H1 (cell line): ENCODE measurements around the gene ZMYM3. TPM values are rescaled to one million over a fixed set of nuclear protein-coding genes. Genes with fewer than 3 reads are reported as not detected.

Experiments used
- CTCF ChIA-PET: fragments of 300-600 bp; sonication (Branson Sonifier 250); formaldehyde crosslinking; loops from one replicate; lab custom pipeline; 2021; ENCODE audit not compliant: partially characterized antibody; lab: Charles Lee
- POLR2A ChIA-PET: fragments of 300-600 bp; sonication (Branson Sonifier 250); formaldehyde crosslinking; loops from one replicate; lab custom pipeline; 2021; ENCODE audit warnings: inconsistent platforms; ENCODE audit not compliant: partially characterized antibody; lab: Charles Lee
- DNase-seq, 2 experiments: peaks; one replicate each; pipeline versions ENCODE4 v3.0.0 to v3.0.0-alpha.2; 2010 to 2022; ENCODE audit warnings: low spot score in 2 of 2, low read depth in 1 of 2, mixed read lengths in 1 of 2
- FAIRE-seq: peaks from 2 replicates; lab custom pipeline; 2011; peaks lifted over from hg19 to GRCh38; lab: Jason Lieb, UNC
- H2AFZ ChIP-seq: 2 replicates; pipeline ENCODE4 v1.8.1; 2012; ENCODE audit warnings: low read length, inconsistent platforms
- H2AK5ac ChIP-seq: 2 replicates; pipeline ENCODE4 v1.6.1; 2013; ENCODE audit warnings: low read depth, low read length
- H2BK120ac ChIP-seq: replicated peaks from 2 replicates; pipeline ENCODE3; 2013; ENCODE audit warnings: low read depth, low read length, inconsistent platforms
- H2BK12ac ChIP-seq: 2 replicates; pipeline ENCODE4 v1.6.1; 2013; ENCODE audit warnings: low read depth, low read length
- H2BK15ac ChIP-seq: 2 replicates; pipeline ENCODE4 v1.6.1; 2013; ENCODE audit warnings: low read length
- H2BK20ac ChIP-seq: 2 replicates; pipeline ENCODE4 v1.6.1; 2013; ENCODE audit warnings: low read length
- H2BK5ac ChIP-seq: 2 replicates; pipeline ENCODE4 v1.6.1; 2013; ENCODE audit warnings: low read depth, low read length
- H3K14ac ChIP-seq: 2 replicates; pipeline ENCODE4 v1.6.1; 2013; ENCODE audit warnings: inconsistent platforms; ENCODE audit not compliant: insufficient read length
- H3K18ac ChIP-seq: 2 replicates; pipeline ENCODE4 v1.6.1; 2013; ENCODE audit warnings: low read length; ENCODE audit errors: extremely low read depth
- H3K23ac ChIP-seq: 2 replicates; pipeline ENCODE4 v1.6.1; 2013; ENCODE audit warnings: inconsistent platforms; ENCODE audit not compliant: insufficient read length
- H3K23me2 ChIP-seq: 2 replicates; pipeline ENCODE4 v1.6.1; 2013; ENCODE audit warnings: low read depth, low read length
- H3K27ac ChIP-seq: 2 replicates; pipeline ENCODE4 v1.6.1; 2011; ENCODE audit warnings: low read depth, low read length, inconsistent platforms
- H3K27me3 ChIP-seq, 4 experiments: replicated peaks in 1 of 4; 1 replicate in 1 of 4; 2 replicates in 3 of 4; pipeline versions ENCODE4 v1.6.1 to v1.8.1; 2011 to 2013; ENCODE audit warnings: low read length in 3 of 4, mild to moderate bottlenecking in 3 of 4, inconsistent platforms in 2 of 4, mixed read lengths in 2 of 4, moderate library complexity in 1 of 4; ENCODE audit not compliant: control insufficient read depth in 3 of 4, insufficient read depth in 3 of 4; ENCODE audit errors: extremely low read depth in 1 of 4
- H3K36me3 ChIP-seq, 4 experiments: 2 replicates each; pipeline versions ENCODE4 v1.6.1 to v1.8.1; 2011 to 2013; ENCODE audit warnings: mild to moderate bottlenecking in 4 of 4, low read length in 3 of 4, moderate library complexity in 2 of 4, control low read depth in 1 of 4, inconsistent platforms in 1 of 4; ENCODE audit not compliant: insufficient read depth in 4 of 4, control insufficient read depth in 2 of 4
- H3K4ac ChIP-seq: replicated peaks from 2 replicates; pipeline ENCODE3; 2013; ENCODE audit warnings: low read length, low read depth, mixed read lengths, inconsistent platforms; ENCODE audit not compliant: insufficient read length
- H3K4me1 ChIP-seq, 4 experiments: replicated peaks in 1 of 4; 1 replicate in 1 of 4; 2 replicates in 3 of 4; pipeline versions ENCODE4 v1.6.1 to v1.8.1; 2011 to 2013; ENCODE audit warnings: low read length in 3 of 4, inconsistent platforms in 2 of 4, mixed read lengths in 1 of 4; ENCODE audit not compliant: insufficient read depth in 4 of 4, control insufficient read depth in 3 of 4
- H3K4me2 ChIP-seq, 2 experiments: 2 replicates each; pipeline versions ENCODE4 v1.6.1 to v1.8.1; 2011 to 2013; ENCODE audit warnings: low read depth in 2 of 2, low read length in 2 of 2, control low read depth in 1 of 2, inconsistent platforms in 1 of 2, mild to moderate bottlenecking in 1 of 2; ENCODE audit not compliant: insufficient read depth in 1 of 2
- H3K4me3 ChIP-seq, 4 experiments: fragments of 200-600, 300-600 bp in 1 of 4; sonication (generic), shearing (Covaris generic), sonication (Bioruptor Twin) in 1 of 4; 2 replicates each; pipeline versions ENCODE4 v1.5.1 to v1.8.1; 2011 to 2016; ENCODE audit warnings: low read length in 4 of 4, low read depth in 3 of 4, control low read depth in 2 of 4, inconsistent platforms in 2 of 4, mild to moderate bottlenecking in 2 of 4, mixed read lengths in 1 of 4, moderate library complexity in 1 of 4; ENCODE audit not compliant: insufficient read depth in 2 of 4; ENCODE audit errors: extremely low read depth in 1 of 4
- H3K56ac ChIP-seq: replicated peaks from 2 replicates; pipeline ENCODE3; 2013; ENCODE audit warnings: low read depth, mild to moderate bottlenecking, mixed read lengths, low read length, inconsistent platforms; ENCODE audit not compliant: insufficient read length
- H3K79me1 ChIP-seq: 2 replicates; pipeline ENCODE4 v1.6.1; 2013; ENCODE audit warnings: low read depth, low read length, control low read depth
- H3K79me2 ChIP-seq, 2 experiments: 2 replicates each; pipeline versions ENCODE4 v1.6.1 to v1.8.1; 2012 to 2013; ENCODE audit warnings: low read length in 2 of 2, mild to moderate bottlenecking in 2 of 2, inconsistent platforms in 1 of 2; ENCODE audit not compliant: insufficient read depth in 2 of 2, control insufficient read depth in 1 of 2
- H3K9ac ChIP-seq, 4 experiments: replicated peaks in 1 of 4; 1 replicate in 1 of 4; 2 replicates in 3 of 4; pipeline versions ENCODE4 v1.6.1 to v1.8.1; 2011 to 2013; ENCODE audit warnings: low read depth in 3 of 4, low read length in 3 of 4, control low read depth in 2 of 4, mild to moderate bottlenecking in 2 of 4, moderate library complexity in 2 of 4, inconsistent platforms in 1 of 4; ENCODE audit errors: extremely low read depth in 1 of 4
- H3K9me3 ChIP-seq, 2 experiments: 2 replicates each; pipeline versions ENCODE4 v1.6.1 to v1.8.1; 2012 to 2013; ENCODE audit warnings: mild to moderate bottlenecking in 2 of 2, moderate library complexity in 2 of 2, control low read depth in 1 of 2, inconsistent platforms in 1 of 2, low read depth in 1 of 2, low read length in 1 of 2, mixed read lengths in 1 of 2; ENCODE audit not compliant: insufficient read depth in 2 of 2
- H4K20me1 ChIP-seq, 2 experiments: replicated peaks in 1 of 2; 2 replicates each; pipeline versions ENCODE3 to v1.8.1; 2011 to 2013; ENCODE audit warnings: inconsistent platforms in 2 of 2, low read length in 2 of 2, mild to moderate bottlenecking in 1 of 2; ENCODE audit not compliant: insufficient read depth in 2 of 2, control insufficient read depth in 1 of 2
- H4K5ac ChIP-seq: 2 replicates; pipeline ENCODE4 v1.6.1; 2013; ENCODE audit warnings: low read length, low read depth, mixed read lengths, inconsistent platforms; ENCODE audit not compliant: insufficient read length
- H4K8ac ChIP-seq: 2 replicates; pipeline ENCODE4 v1.8.0; 2013; ENCODE audit warnings: mild to moderate bottlenecking, moderate library complexity, low read length, inconsistent platforms; ENCODE audit not compliant: insufficient read depth; ENCODE audit errors: extremely low read depth
- H4K91ac ChIP-seq: replicated peaks from 2 replicates; pipeline ENCODE3; 2013; ENCODE audit warnings: low read length, mixed read lengths, inconsistent platforms; ENCODE audit not compliant: insufficient read length
- POLR2A ChIP-seq, 2 experiments: IDR thresholded peaks; 1 replicate in 1 of 2; 2 replicates in 1 of 2; pipeline ENCODE4 v1.6.1; 2011; ENCODE audit warnings: low read depth in 2 of 2, low read length in 2 of 2, mild to moderate bottlenecking in 2 of 2; ENCODE audit errors: control extremely low read depth in 1 of 2
- WGBS, 2 experiments: shearing (Covaris generic) in 1 of 2; methylation state at CpG; one replicate each; pipeline versions ENCODE4 v1.1.6 to v1.1.7; 2013 to 2015; ENCODE audit warnings: low lambda C conversion rate in 2 of 2, mixed read lengths in 2 of 2, inconsistent platforms in 1 of 2, low coverage in 1 of 2, missing lambda C conversion rate in 1 of 2; ENCODE audit not compliant: insufficient replicate concordance in 2 of 2, insufficient coverage in 1 of 2, insufficient read length in 1 of 2; ENCODE audit errors: extremely low coverage in 1 of 2, missing lambda C conversion rate in 1 of 2; 5-methylcytosine and 5-hydroxymethylcytosine counted together
- polyA plus RNA-seq, 7 experiments: library from polyadenylated mRNA; depleted of rRNA in 3 of 7; stranded (reverse) in 5 of 7; unstranded in 2 of 7; fragments of >200 nt in 5 of 7; fragments of 200-250 nt in 2 of 7; gene quantifications; 1 replicate in 5 of 7; 2 replicates in 1 of 7; 4 replicates in 1 of 7; pipeline versions ENCODE4 v1.2.1 to v1.2.3, GENCODE V29; 2011 to 2013; ENCODE audit warnings: missing spikeins in 2 of 7, mixed read lengths in 2 of 7
- total RNA-seq: library from RNA; stranded (reverse); fragmentation: NEBNext Ultra II Directional; extraction: Animal tissue kit (Norgen Biotek cat#: 25700); gene quantifications from 2 replicates; pipeline ENCODE4 v1.2.1, GENCODE V29; 2021

ZMYM3 gene
- total and polyA plus RNA-seq, 2 of the 8 experiments (the other 6 are each of a cell fraction or from before 2014, with no cell fraction given) = 56.7 to 82.0 TPM

DNA sequence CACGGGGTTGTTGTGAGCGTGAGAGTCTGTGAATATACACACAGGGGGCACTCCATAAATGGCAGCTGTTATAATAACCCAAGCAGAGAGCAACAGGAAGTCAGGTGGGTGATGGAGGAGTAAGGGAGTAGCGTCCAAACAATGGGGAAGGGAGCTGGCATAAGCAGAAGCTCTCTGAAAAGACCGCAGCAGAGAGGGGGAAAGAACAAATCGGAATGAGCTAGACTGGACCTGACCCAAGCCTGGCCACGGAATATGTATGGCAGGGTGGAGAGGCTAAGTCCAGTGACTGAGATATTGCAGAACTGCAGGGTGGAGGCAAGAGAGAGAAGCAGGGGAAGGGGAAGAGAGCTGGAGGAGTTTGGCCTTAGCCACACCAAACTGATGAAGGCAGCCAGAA lies 37.5 kb downstream of the ZMYM3 start:
- FAIRE-seq = peak; percentile 71
- 0 out of 2 replicates have a peak overlapping the region, but pooled peaks have one; percentile 9 for H2BK12ac ChIP-seq
- no peak overlapping the region for H2BK20ac ChIP-seq
- POLR2A ChIA-PET = interaction anchor here (1.2 kb wide), 1 partner anchor 34 kb away, joined by 7 read pairs; no protein-coding TSS in a partner anchor
- H3K9me3 ChIP-seq = no peaks in the 10 kb centered on the region
- H4K5ac ChIP-seq = no peak overlapping the region
- TF ChIP-seq POLR2A (IDR thresholded peaks at IDR 0.05; ENCODE audit: control extremely low read depth in 1 of 2, low read depth in 2 of 2, low read length in 2 of 2) = no peak
- TF ChIP-seq, all 59 proteins: peak for 0
- no peak overlapping the region for H2BK15ac ChIP-seq
- no peaks in the 10 kb centered on the region for H3K23me2 ChIP-seq
- no peak overlapping the region for H3K4me3 ChIP-seq
- WGBS, 2 experiments = 44% methylated on average over 6 of the region's 6 CpGs; no CpG with 5 or more reads in 1 of the 2 experiments
- H2BK120ac ChIP-seq = no peak overlapping the region
- H2AFZ ChIP-seq = peak overlapping the region; percentile 81
- H4K20me1 ChIP-seq = no peaks in the 10 kb centered on the region
- H3K27ac ChIP-seq = no peak overlapping the region
- no peak overlapping the region for H3K9ac ChIP-seq
- H3K79me2 ChIP-seq = no peaks in the 10 kb centered on the region
- DNase-seq = no peak
- no peak overlapping the region for H3K14ac ChIP-seq
- no peak overlapping the region for H3K56ac ChIP-seq
- H3K27me3 ChIP-seq = no peaks in the 10 kb centered on the region
- no peak overlapping the region for H4K8ac ChIP-seq
- no peaks in the 10 kb centered on the region for H3K79me1 ChIP-seq
- H2BK5ac ChIP-seq = no peak overlapping the region
- H3K18ac ChIP-seq = no peak overlapping the region; the same call in 1 of the 2 replicates
- H3K36me3 ChIP-seq = no peaks in the 10 kb centered on the region
- no peak overlapping the region; the same call in 1 of the 2 replicates for H2AK5ac ChIP-seq
- no peak overlapping the region for H3K4ac ChIP-seq
- no peak overlapping the region for H3K4me2 ChIP-seq
- CTCF ChIA-PET = interaction anchor here (1.2 kb wide), 1 partner anchor 8 kb away, joined by 4 read pairs; no protein-coding TSS in a partner anchor
- H3K23ac ChIP-seq = no peak overlapping the region
- H3K4me1 ChIP-seq = peaks cover 0 to 3% (median 0%) of the 10 kb centered on the region in 4 experiments; a peak in 3 of 7 replicates
- no peak overlapping the region for H4K91ac ChIP-seq
